Activated naive CD4-positive, alpha-beta T cell (primary cell): ENCODE data around the gene FLVCR2.
A peak's percentile ranks its signal among the peaks of the same experiment; 100 is the strongest.

Experiments used
- DNase-seq, 4 experiments: peaks; one replicate each; lab custom pipeline; 2025; lab: John Stamatoyannopoulos, UW

FLVCR2 gene

GRCh38 chr14:75558440-75558839, 20.0 kb upstream of the FLVCR2 start:
- no peak for DNase-seq

- DNase-seq, result no peak
These were observed 19.4 kb upstream of the FLVCR2 start for GRCh38 chr14:75559045-75559444.

- DNase-seq, result peak in 2 of 4 experiments; percentile 14 to 31
These were observed 18.8 kb upstream of the FLVCR2 start for GRCh38 chr14:75559451-75560222.

- DNase-seq, result peak in 2 of 4 experiments; percentile 5 to 15
These were observed 17.4 kb upstream of the FLVCR2 start for GRCh38 chr14:75561013-75561432.

GRCh38 chr14:75562089-75562488, 16.3 kb upstream of the FLVCR2 start:
- peak in 1 of 4 experiments; percentile 23 for DNase-seq

- DNase-seq, result no peak
These were observed 15.9 kb upstream of the FLVCR2 start for GRCh38 chr14:75562489-75562888.

GRCh38 chr14:75563931-75564330, 14.5 kb upstream of the FLVCR2 start:
- no peak for DNase-seq

- no peak for DNase-seq
These were observed 13.4 kb upstream of the FLVCR2 start for GRCh38 chr14:75565056-75565455.

GRCh38 chr14:75566321-75566720, 12.1 kb upstream of the FLVCR2 start:
- peak; percentile 13 to 60 (median 46) for DNase-seq

- DNase-seq, result peak in 1 of 4 experiments; percentile 47
These were observed 11.7 kb upstream of the FLVCR2 start for GRCh38 chr14:75566752-75567151.

- no peak for DNase-seq
These were observed 10.3 kb upstream of the FLVCR2 start for GRCh38 chr14:75568140-75568539.

GRCh38 chr14:75568791-75569190, 9.6 kb upstream of the FLVCR2 start:
- DNase-seq, result no peak

GRCh38 chr14:75570797-75571196, 7.6 kb upstream of the FLVCR2 start:
- no peak for DNase-seq

- DNase-seq, result no peak
These were observed 6.3 kb upstream of the FLVCR2 start for GRCh38 chr14:75572104-75572503.

GRCh38 chr14:75577090-75577489, 1.3 kb upstream of the FLVCR2 start:
- no peak for DNase-seq

GRCh38 chr14:75577729-75578101, 705 bp upstream of the FLVCR2 start:
- peak in 3 of 4 experiments; percentile 22 to 58 (median 31) for DNase-seq

GRCh38 chr14:75578786-75579337, 442 bp downstream of the FLVCR2 start:
- DNase-seq, result no peak

GRCh38 chr14:75579338-75579864, 981 bp downstream of the FLVCR2 start:
- no peak for DNase-seq

- DNase-seq, result no peak
These were observed 1.5 kb downstream of the FLVCR2 start for GRCh38 chr14:75579882-75580281.

- DNase-seq, result no peak
These were observed 9.0 kb downstream of the FLVCR2 start for GRCh38 chr14:75587388-75587787.

- no peak for DNase-seq
These were observed 11.5 kb downstream of the FLVCR2 start for GRCh38 chr14:75589931-75590330.

- no peak for DNase-seq
These were observed 13.0 kb downstream of the FLVCR2 start for GRCh38 chr14:75591331-75591946.

GRCh38 chr14:75591987-75592575, 13.7 kb downstream of the FLVCR2 start:
- no peak for DNase-seq
